K562 (cell line): ENCODE data around the gene QRFP. TPM values are rescaled to one million over a fixed set of nuclear protein-coding genes. Genes with fewer than 3 reads are reported as not detected.

Experiments
- ATAC-seq: fragments of 200-7000 bp; cut with Tn5 transposase; 3 replicates; pipeline ENCODE4 v1.9.1; 2020; ENCODE audit warnings: moderate library complexity
- BruUV-seq: library from RNA; stranded (reverse); fragments of 400-500 nt; replicated peaks from 2 replicates; lab custom pipeline; 2021; lab: Mats Ljungman, UMichigan
- CTCF ChIA-PET: fragments of 300-600 bp; formaldehyde crosslinking; extraction: SDS; loops from one replicate; lab custom pipeline; 2021; ENCODE audit warnings: low intra/inter-chr PET ratio; lab: Yijun Ruan, JAX
- POLR2A ChIA-PET: fragments of 300-600, 350-650 bp; sonication (Branson Sonifier 250); formaldehyde crosslinking; extraction: SDS; loops from one replicate; lab custom pipeline; 2021; ENCODE audit warnings: antibody characterized with exemption, inconsistent platforms; lab: Yijun Ruan, JAX
- DNase-seq, 4 experiments: peaks; one replicate each; pipeline versions ENCODE4 v3.0.0 to v3.0.0-alpha.2; 2011 to 2018; ENCODE audit warnings: low spot score in 3 of 4, mixed read lengths in 3 of 4; ENCODE audit errors: extremely low read depth in 1 of 4
- FAIRE-seq: peaks from 2 replicates; lab custom pipeline; 2011; peaks lifted over from hg19 to GRCh38; lab: Jason Lieb, UNC
- H2AFZ ChIP-seq: 2 replicates; pipeline ENCODE4 v1.6.0; 2011; ENCODE audit warnings: low read depth, low read length, control low read depth, inconsistent platforms
- H3K27ac ChIP-seq: fragments of 200-600 bp; 3 replicates; pipeline ENCODE4 v1.8.0; 2011; ENCODE audit warnings: low read depth, mild to moderate bottlenecking, control low read depth, inconsistent platforms, low read length, moderate library complexity, mixed read lengths; ENCODE audit errors: extremely low read depth
- H3K27me3 ChIP-seq, 2 experiments: fragments of 300-600 bp in 1 of 2; 2 replicates in 1 of 2; 3 replicates in 1 of 2; pipeline versions ENCODE4 v1.6.0 to v1.8.0; 2011; ENCODE audit warnings: inconsistent platforms in 2 of 2, low read length in 2 of 2, mild to moderate bottlenecking in 1 of 2, mixed read lengths in 1 of 2, moderate library complexity in 1 of 2; ENCODE audit not compliant: control insufficient read depth in 2 of 2, insufficient read depth in 2 of 2
- H3K36me3 ChIP-seq: fragments of 300-600 bp; 3 replicates; pipeline ENCODE4 v1.8.0; 2011; ENCODE audit warnings: mild to moderate bottlenecking, low read length, inconsistent platforms; ENCODE audit not compliant: control insufficient read depth, insufficient read depth
- H3K4me1 ChIP-seq, 2 experiments: fragments of 200-600 bp in 1 of 2; replicated peaks in 1 of 2; 2 replicates in 1 of 2; 3 replicates in 1 of 2; pipeline versions ENCODE4 v1.5.1 to v1.8.0; 2011; ENCODE audit warnings: inconsistent platforms in 2 of 2, low read length in 2 of 2, mild to moderate bottlenecking in 1 of 2, mixed read lengths in 1 of 2, moderate library complexity in 1 of 2; ENCODE audit not compliant: control insufficient read depth in 2 of 2, insufficient read depth in 2 of 2
- H3K4me2 ChIP-seq: 2 replicates; pipeline ENCODE4 v1.6.1; 2011; ENCODE audit warnings: low read length, control low read depth, inconsistent platforms, mixed read lengths; ENCODE audit not compliant: insufficient read depth
- H3K4me3 ChIP-seq: fragments of 200-600 bp; sonication (generic), shearing (Covaris generic); 2 replicates; pipeline ENCODE4 v1.5.1; 2016; ENCODE audit warnings: control low read depth, inconsistent platforms
- H3K79me2 ChIP-seq: fragments of 200-600 bp; 3 replicates; pipeline ENCODE4 v1.8.0; 2011; ENCODE audit warnings: low read length, inconsistent platforms; ENCODE audit not compliant: control insufficient read depth, insufficient read depth
- H3K9ac ChIP-seq, 2 experiments: 2 replicates each; pipeline versions ENCODE4 v1.6.0 to v1.6.1; 2011; ENCODE audit warnings: low read depth in 2 of 2, low read length in 2 of 2, control low read depth in 1 of 2, inconsistent platforms in 1 of 2, mild to moderate bottlenecking in 1 of 2, mixed read lengths in 1 of 2; ENCODE audit not compliant: insufficient read depth in 1 of 2
- H3K9me1 ChIP-seq: one replicate; pipeline ENCODE4 v1.6.0; 2011; ENCODE audit warnings: inconsistent platforms, mild to moderate bottlenecking, low read length, moderate library complexity; ENCODE audit not compliant: control insufficient read depth, insufficient read depth
- H3K9me3 ChIP-seq: replicated peaks from 2 replicates; pipeline ENCODE4 v1.5.1; 2011; ENCODE audit warnings: low read depth, low read length, inconsistent platforms; ENCODE audit not compliant: control insufficient read depth, insufficient read depth
- H4K20me1 ChIP-seq: replicated peaks from 2 replicates; pipeline ENCODE4 v1.6.1; 2011; ENCODE audit warnings: low read length, inconsistent platforms, mixed read lengths; ENCODE audit not compliant: control insufficient read depth, insufficient read depth
- TEAD2 ChIP-seq: fragments of 450-650 bp; IDR thresholded peaks from 2 replicates; pipeline ENCODE4 v1.6.1; 2016; ENCODE audit warnings: missing genetic modification characterization, control low read depth, missing compliant biosample characterization
- YBX1 ChIP-seq: fragments of 450-650 bp; IDR thresholded peaks from 2 replicates; pipeline ENCODE4 v1.7.1; 2016; ENCODE audit warnings: mild to moderate bottlenecking
- WGBS: fragments of 100-300 bp; shearing (Covaris generic); methylation state at CpG from one replicate; pipeline ENCODE4 v1.1.6; 2016; ENCODE audit warnings: low coverage, mixed read lengths; ENCODE audit not compliant: insufficient coverage; ENCODE audit errors: missing lambda C conversion rate; 5-methylcytosine and 5-hydroxymethylcytosine counted together
- in situ Hi-C: fragments of 300-500 bp; cut with MboI; formaldehyde crosslinking; loops from 4 replicates; pipeline ENCODE4 v1.15.0; 2018; ENCODE audit warnings: inconsistent platforms, mixed read lengths
- intact Hi-C: fragments of 100-400 bp; cut with micrococcal nuclease; formaldehyde crosslinking; loops from 2 replicates; pipeline ENCODE4 v1.14.2; 2022
- polyA plus RNA-seq, 8 experiments: library from polyadenylated mRNA; depleted of rRNA in 4 of 8; stranded (reverse) in 5 of 8; unstranded in 3 of 8; fragments of >200 nt; fragmentation: Nextera tagmentation in 2 of 8; fragmentation: Illumina TruSeq in 1 of 8; extraction: Ambion mirVana in 2 of 8; extraction: Trizol in 1 of 8; gene quantifications; 2 replicates each; pipeline versions ENCODE4 v1.2.1 to v1.2.3, GENCODE V29; 2011 to 2014; ENCODE audit warnings: inconsistent platforms in 1 of 8, missing spikeins in 1 of 8
- total RNA-seq, 7 experiments: library from RNA; depleted of rRNA in 6 of 7; stranded (reverse); fragments of >200 nt in 6 of 7; fragmentation: Illumina TruSeq in 2 of 7; extraction: Trizol in 2 of 7; gene quantifications; 2 replicates each; pipeline versions ENCODE4 v1.2.1 to v1.2.3, GENCODE V29; 2011 to 2021; ENCODE audit warnings: low replicate concordance in 1 of 7
- TF ChIP-seq, protein P1 (sequence below), 2 experiments: IDR thresholded peaks; 2 replicates each; pipeline ENCODE4 v1.6.1; 2011; ENCODE audit warnings: borderline replicate concordance in 1 of 2, control low read depth in 1 of 2, low read depth in 1 of 2, low read length in 1 of 2, mild to moderate bottlenecking in 1 of 2, mixed read lengths in 1 of 2, moderate library complexity in 1 of 2; ENCODE audit not compliant: insufficient read depth in 1 of 2, insufficient read length in 1 of 2, poor library complexity in 1 of 2, severe bottlenecking in 1 of 2; ENCODE audit errors: extremely low read depth in 1 of 2

The QRFP gene
- total and polyA plus RNA-seq, 9 of the 15 experiments (the other 6 are each of a cell fraction or from before 2014, with no cell fraction given) = not detected

DNA sequence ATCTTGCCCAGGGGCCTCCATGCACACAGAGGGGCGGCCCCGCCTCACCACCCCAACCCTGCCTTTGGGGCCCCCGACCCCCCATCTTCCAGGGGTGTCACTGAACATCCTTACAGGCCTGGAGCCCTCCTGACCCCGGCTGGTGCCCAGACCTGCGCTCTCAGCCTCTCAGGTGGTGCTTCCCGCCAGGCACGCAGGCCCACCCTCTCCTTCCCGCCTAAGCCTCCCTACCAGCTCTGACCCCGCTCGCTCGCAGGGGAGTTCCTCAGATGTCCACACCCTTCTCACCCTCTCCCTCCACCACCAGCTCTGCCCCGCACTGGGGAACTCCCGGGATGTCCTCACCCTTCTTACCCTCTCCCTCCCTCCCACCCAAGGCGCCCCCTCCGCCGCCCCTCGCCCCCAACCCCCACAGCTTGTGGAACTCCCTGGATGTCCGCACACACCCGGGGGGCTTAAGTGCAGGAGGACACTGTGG lies 12.3 kb upstream of the QRFP start:
- peak; percentile 1; the same call in 2 of the 3 replicates for ATAC-seq
- WGBS = 2% methylated on average over 19 of the region's 19 CpGs
- in situ Hi-C loops = no loop called here

More for the DNA sequence above, 12.3 kb upstream of the QRFP start:
- ChIA-PET POLR2A (interaction anchor here (0.5 to 25.7 kb wide), 7 partner anchors 9 to 224 kb away, joined by 3 to 582 read pairs (median 6); partner anchors contain the start of gene QRFP), CTCF (interaction anchor here (0.7 to 1.0 kb wide), 2 partner anchors 19 to 43 kb away, joined by 3 to 4 read pairs; no protein-coding TSS in a partner anchor)
- BruUV-seq = no TSS peak
- DNase-seq = peak in 3 of 4 experiments; percentile 67 to 74 (median 73)
- Histone ChIP-seq H4K20me1 (peaks cover 67% of the 10 kb centered on the region), H3K9ac (peak overlapping the region in 1 of 2 experiments; percentile 23; a peak in 1 of 4 replicates), H3K9me1 (peaks cover 14% of the 10 kb centered on the region), H3K79me2 (no peaks in the 10 kb centered on the region), H3K4me1 (peaks cover 0 to 49% of the 10 kb centered on the region in 2 experiments; a peak in 2 of 5 replicates), H3K27me3 (peaks cover 83 to 87% of the 10 kb centered on the region in 2 experiments), H3K9me3 (no peaks in the 10 kb centered on the region), H2AFZ (no peak overlapping the region), H3K4me3 (no peak overlapping the region), H3K36me3 (no peaks in the 10 kb centered on the region), H3K27ac (no peak overlapping the region), H3K4me2 (no peak overlapping the region)
- intact Hi-C loops = no loop called here
- TF ChIP-seq, protein P1, sequence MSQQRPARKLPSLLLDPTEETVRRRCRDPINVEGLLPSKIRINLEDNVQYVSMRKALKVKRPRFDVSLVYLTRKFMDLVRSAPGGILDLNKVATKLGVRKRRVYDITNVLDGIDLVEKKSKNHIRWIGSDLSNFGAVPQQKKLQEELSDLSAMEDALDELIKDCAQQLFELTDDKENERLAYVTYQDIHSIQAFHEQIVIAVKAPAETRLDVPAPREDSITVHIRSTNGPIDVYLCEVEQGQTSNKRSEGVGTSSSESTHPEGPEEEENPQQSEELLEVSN (IDR thresholded peaks at IDR 0.05; ENCODE audit: borderline replicate concordance in 1 of 2, extremely low read depth in 1 of 2, insufficient read depth in 1 of 2, insufficient read length in 1 of 2, low read depth in 1 of 2, low read length in 1 of 2, poor library complexity in 1 of 2, severe bottlenecking in 1 of 2) = peak in 1 of 2 experiments; percentile 30
- TF ChIP-seq TEAD2 (tag) (no peak), YBX1 (no peak)
- FAIRE-seq = no peak
